Fibroblast of mammary gland (primary cell): ENCODE data around the gene CASP2.
A peak's percentile ranks its signal among the peaks of the same experiment; 100 is the strongest.

Source experiments
- DNase-seq: peaks from one replicate; pipeline ENCODE4 v3.0.0-alpha.2; 2010; ENCODE audit warnings: low read depth
- H3K4me3 ChIP-seq: 2 replicates; pipeline ENCODE4 v1.5.1; 2011; ENCODE audit warnings: low read depth, mild to moderate bottlenecking, low read length, moderate library complexity; ENCODE audit not compliant: control insufficient read depth
- CTCF ChIP-seq: conservative IDR thresholded peaks from 2 replicates; pipeline ENCODE4 v1.5.1; 2011; ENCODE audit warnings: low read depth, low read length, inconsistent platforms; ENCODE audit not compliant: control insufficient read depth, insufficient read depth

The CASP2 gene

GRCh38 chr7:143255564-143255963 lies 32.6 kb upstream of the CASP2 start:
- no peak for DNase-seq
- no peak for TF ChIP-seq CTCF
- H3K4me3 ChIP-seq: no peak overlapping the region

GRCh38 chr7:143256325-143256724 lies 31.8 kb upstream of the CASP2 start:
- H3K4me3 ChIP-seq: no peak overlapping the region
- DNase-seq: no peak
- peak; percentile 14 for TF ChIP-seq CTCF

- H3K4me3 ChIP-seq: no peak overlapping the region
- TF ChIP-seq CTCF: no peak
- DNase-seq: no peak
Measured at GRCh38 chr7:143256932-143257331, 31.2 kb upstream of the CASP2 start.

- TF ChIP-seq CTCF: no peak
- no peak for DNase-seq
- no peak overlapping the region for H3K4me3 ChIP-seq
Measured at GRCh38 chr7:143257501-143257900, 30.6 kb upstream of the CASP2 start.

GRCh38 chr7:143258831-143259230 lies 29.3 kb upstream of the CASP2 start:
- DNase-seq: no peak
- no peak overlapping the region for H3K4me3 ChIP-seq
- TF ChIP-seq CTCF: no peak

GRCh38 chr7:143259765-143260164 lies 28.4 kb upstream of the CASP2 start:
- no peak for DNase-seq
- H3K4me3 ChIP-seq: no peak overlapping the region
- TF ChIP-seq CTCF: no peak

GRCh38 chr7:143261901-143262300 lies 26.2 kb upstream of the CASP2 start:
- TF ChIP-seq CTCF: no peak
- H3K4me3 ChIP-seq: no peak overlapping the region
- DNase-seq: no peak
